Coronary artery (tissue), 2 donors: Measurements from ENCODE around the gene BMP8B.
"Not testable (repeated sequence)": the region's sequence is repeated elsewhere in the genome, so short reads cannot be mapped to it uniquely, and the experiment has no call there.

Source experiments
- DNase-seq: peaks from one replicate; pipeline ENCODE4 v3.0.0-alpha.2; 2017; ENCODE audit warnings: low spot score
- H3K27ac ChIP-seq, 2 donors: fragments of 200-600 bp; sonication (generic); one replicate each; pipeline ENCODE4 v1.5.1; 2016 to 2019
- H3K4me3 ChIP-seq: fragments of 200-600 bp; sonication (generic); 2 replicates; pipeline ENCODE4 v1.5.1; 2016; ENCODE audit warnings: mild to moderate bottlenecking, moderate library complexity
- TF ChIP-seq, protein P1 (sequence below): fragments of 200-600 bp; sonication (generic); IDR thresholded peaks from one replicate; pipeline ENCODE4 v1.5.1; 2019; ENCODE audit warnings: antibody characterized with exemption

BMP8B gene

DNA sequence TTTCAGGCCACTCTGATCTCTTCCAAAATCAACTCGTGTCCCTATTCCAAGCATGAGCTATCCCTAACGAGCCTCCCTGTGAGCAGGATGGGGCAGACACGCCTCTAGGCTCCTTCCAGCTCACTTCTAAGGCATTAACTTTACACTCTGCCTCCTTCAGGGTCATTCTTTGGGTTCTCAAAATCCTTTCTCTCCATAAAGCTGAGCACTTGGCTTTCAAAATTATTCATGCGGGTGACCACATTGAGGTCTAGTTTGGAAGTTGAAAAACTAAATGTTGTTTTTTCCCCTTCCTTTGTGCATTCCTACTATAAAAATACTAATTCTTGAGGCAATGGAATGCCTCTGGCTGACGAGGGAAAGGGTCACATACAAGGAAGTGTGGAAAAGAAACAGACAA is 33.5 kb upstream of the BMP8B start:
- no peak for DNase-seq
- H3K27ac ChIP-seq: no peak overlapping the region
- TF ChIP-seq, protein P1, sequence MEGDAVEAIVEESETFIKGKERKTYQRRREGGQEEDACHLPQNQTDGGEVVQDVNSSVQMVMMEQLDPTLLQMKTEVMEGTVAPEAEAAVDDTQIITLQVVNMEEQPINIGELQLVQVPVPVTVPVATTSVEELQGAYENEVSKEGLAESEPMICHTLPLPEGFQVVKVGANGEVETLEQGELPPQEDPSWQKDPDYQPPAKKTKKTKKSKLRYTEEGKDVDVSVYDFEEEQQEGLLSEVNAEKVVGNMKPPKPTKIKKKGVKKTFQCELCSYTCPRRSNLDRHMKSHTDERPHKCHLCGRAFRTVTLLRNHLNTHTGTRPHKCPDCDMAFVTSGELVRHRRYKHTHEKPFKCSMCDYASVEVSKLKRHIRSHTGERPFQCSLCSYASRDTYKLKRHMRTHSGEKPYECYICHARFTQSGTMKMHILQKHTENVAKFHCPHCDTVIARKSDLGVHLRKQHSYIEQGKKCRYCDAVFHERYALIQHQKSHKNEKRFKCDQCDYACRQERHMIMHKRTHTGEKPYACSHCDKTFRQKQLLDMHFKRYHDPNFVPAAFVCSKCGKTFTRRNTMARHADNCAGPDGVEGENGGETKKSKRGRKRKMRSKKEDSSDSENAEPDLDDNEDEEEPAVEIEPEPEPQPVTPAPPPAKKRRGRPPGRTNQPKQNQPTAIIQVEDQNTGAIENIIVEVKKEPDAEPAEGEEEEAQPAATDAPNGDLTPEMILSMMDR: no peak
- H3K4me3 ChIP-seq: no peak overlapping the region

GRCh38 chr1:39819091-39819812 is 30.6 kb upstream of the BMP8B start:
- Histone ChIP-seq H3K4me3 (no peak overlapping the region), H3K27ac (no peak overlapping the region)
- TF ChIP-seq, protein P1: no peak
- DNase-seq: no peak

DNA sequence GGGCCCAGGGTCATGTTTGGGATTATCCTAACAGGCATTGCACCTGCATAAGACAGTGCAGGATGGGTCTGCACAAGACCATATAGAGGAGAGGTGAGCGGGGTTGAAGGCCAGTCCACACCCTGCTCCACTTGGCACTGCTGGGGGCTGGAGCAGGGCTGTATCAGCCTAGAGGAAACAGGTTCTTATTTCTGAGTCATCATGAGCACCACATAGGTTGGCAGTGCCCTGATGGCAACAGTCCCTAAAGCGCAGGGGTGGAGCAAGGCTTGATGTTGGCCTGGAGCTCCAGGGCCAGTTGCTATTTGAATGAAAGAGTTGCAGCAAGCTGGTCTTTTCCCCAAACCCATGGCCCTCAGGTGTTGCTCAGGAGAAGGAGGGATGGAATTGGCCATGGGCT is 29.8 kb upstream of the BMP8B start:
- TF ChIP-seq, protein P1: no peak
- H3K4me3 ChIP-seq: no peak overlapping the region
- H3K27ac ChIP-seq: no peak overlapping the region
- DNase-seq: no peak

GRCh38 chr1:39817091-39817932 is 28.6 kb upstream of the BMP8B start:
- DNase-seq, H3K4me3 ChIP-seq, H3K27ac ChIP-seq: not testable (repeated sequence)

GRCh38 chr1:39816415-39817090 is 27.9 kb upstream of the BMP8B start:
- H3K27ac ChIP-seq: no peak overlapping the region
- TF ChIP-seq, protein P1: peak; percentile 88
- DNase-seq: no peak
- no peak overlapping the region for H3K4me3 ChIP-seq

DNA sequence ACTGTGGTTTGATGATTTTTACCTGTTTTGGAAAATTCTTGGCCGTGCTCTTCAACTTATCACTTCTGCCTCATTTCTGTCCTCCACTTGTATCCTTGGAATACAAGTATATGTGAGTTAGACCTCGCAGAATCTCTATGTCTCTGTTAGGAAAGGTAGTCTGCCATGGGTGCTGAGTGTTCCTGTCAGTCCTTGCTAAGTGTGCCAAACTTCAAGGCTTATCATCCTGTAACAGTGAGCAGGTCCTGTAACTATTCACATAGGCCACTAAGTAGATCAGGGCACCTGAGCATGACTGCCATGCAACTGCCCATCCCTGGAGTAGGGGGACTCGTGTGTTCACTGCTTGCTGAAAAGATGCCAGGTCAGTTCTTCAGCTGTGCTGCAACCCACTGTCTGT is 24.2 kb upstream of the BMP8B start:
- H3K4me3 ChIP-seq: no peak overlapping the region
- TF ChIP-seq, protein P1: no peak
- no peak for DNase-seq
- H3K27ac ChIP-seq: no peak overlapping the region

GRCh38 chr1:39808784-39809517 is 20.3 kb upstream of the BMP8B start:
- DNase-seq: no peak
- Histone ChIP-seq H3K4me3 (no peak overlapping the region), H3K27ac (no peak overlapping the region)
- TF ChIP-seq, protein P1: no peak
